SU-DHL-6 (cell line): ENCODE measurements around the gene DPP10.

ENCODE experiments used
- EZH2phosphoT487 ChIP-seq: fragments of 200-600 bp; sonication (generic), shearing (Covaris generic); conservative IDR thresholded peaks from 2 replicates; pipeline ENCODE4 v1.6.1; 2018; ENCODE audit warnings: mild to moderate bottlenecking, antibody characterized with exemption, low read length, moderate library complexity, mixed read lengths
- TF ChIP-seq, protein P1 (sequence below): fragments of 200-600 bp; sonication (generic); IDR thresholded peaks from one replicate; pipeline ENCODE4 v1.5.1; 2017; ENCODE audit warnings: antibody characterized with exemption, mild to moderate bottlenecking, low read length, moderate library complexity; ENCODE audit not compliant: insufficient read depth, poor library complexity, severe bottlenecking

DNA sequence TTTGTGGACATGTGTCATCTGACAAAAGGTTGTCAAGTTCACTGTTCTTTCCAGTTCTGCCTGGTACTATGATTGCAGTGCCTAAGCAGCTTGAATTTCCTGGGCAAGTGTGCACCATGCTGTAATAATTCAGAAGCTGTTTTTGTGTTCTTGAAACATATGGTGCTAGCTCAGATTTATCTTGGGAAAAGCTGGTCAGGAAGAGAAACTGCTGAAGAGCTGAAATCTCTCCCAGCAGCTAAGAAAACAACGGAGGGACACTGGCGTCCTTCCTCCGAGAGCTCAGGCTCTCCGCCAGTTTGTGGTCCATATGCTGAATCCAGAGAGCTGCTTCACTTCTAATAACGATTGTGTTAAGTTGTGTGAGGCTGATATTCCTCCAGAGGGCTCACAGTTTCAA, 642.0 kb downstream of the DPP10 start:
- TF ChIP-seq, protein P1, sequence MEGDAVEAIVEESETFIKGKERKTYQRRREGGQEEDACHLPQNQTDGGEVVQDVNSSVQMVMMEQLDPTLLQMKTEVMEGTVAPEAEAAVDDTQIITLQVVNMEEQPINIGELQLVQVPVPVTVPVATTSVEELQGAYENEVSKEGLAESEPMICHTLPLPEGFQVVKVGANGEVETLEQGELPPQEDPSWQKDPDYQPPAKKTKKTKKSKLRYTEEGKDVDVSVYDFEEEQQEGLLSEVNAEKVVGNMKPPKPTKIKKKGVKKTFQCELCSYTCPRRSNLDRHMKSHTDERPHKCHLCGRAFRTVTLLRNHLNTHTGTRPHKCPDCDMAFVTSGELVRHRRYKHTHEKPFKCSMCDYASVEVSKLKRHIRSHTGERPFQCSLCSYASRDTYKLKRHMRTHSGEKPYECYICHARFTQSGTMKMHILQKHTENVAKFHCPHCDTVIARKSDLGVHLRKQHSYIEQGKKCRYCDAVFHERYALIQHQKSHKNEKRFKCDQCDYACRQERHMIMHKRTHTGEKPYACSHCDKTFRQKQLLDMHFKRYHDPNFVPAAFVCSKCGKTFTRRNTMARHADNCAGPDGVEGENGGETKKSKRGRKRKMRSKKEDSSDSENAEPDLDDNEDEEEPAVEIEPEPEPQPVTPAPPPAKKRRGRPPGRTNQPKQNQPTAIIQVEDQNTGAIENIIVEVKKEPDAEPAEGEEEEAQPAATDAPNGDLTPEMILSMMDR = no peak
- TF ChIP-seq EZH2phosphoT487 = no peak
